ENCODE results near the gene PCDHGA8.

Gene PCDHGA8

DNA sequence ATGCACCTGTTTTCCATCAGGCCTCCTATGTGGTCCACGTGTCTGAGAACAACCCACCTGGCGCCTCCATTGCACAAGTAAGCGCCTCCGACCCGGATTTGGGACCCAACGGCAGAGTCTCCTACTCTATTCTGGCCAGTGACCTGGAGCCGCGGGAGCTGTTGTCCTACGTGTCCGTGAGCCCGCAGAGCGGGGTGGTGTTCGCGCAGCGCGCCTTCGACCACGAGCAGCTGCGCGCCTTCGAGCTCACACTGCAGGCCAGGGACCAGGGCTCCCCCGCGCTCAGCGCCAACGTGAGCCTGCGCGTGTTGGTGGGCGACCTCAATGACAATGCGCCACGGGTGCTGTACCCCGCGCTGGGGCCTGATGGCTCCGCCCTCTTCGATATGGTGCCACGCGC, 40.8 kb upstream of the PCDHGA8 start:
- Histone ChIP-seq H3K9me2 (replicated peaks; ENCODE audit: insufficient read depth, low read length) (no peaks in the 10 kb centered on the region), H3K4me3 (ENCODE audit: insufficient read depth, low read length, poor library complexity, severe bottlenecking) (no peak overlapping the region), H3K27me3 (ENCODE audit: low read length) (no peaks in the 10 kb centered on the region), H3F3A (ENCODE audit: insufficient read depth) (0 out of 2 replicates have a peak, but pooled peaks cover 5% of the 10 kb centered on the region), H3K9ac (ENCODE audit: low read length) (no peak overlapping the region), H3K79me2 (ENCODE audit: insufficient read depth, low read length) (no peaks in the 10 kb centered on the region), H3K27ac (ENCODE audit: low read depth, low read length) (no peak overlapping the region), H3K36me3 (ENCODE audit: low read length) (no peaks in the 10 kb centered on the region), H2AFZ (ENCODE audit: low read depth, low read length, severe bottlenecking) (no peak overlapping the region), H4K20me1 (ENCODE audit: low read depth, low read length) (no peaks in the 10 kb centered on the region), H3K9me3 (ENCODE audit: insufficient read depth, low read length) (no peaks in the 10 kb centered on the region), H3K4me2 (ENCODE audit: low read depth, low read length, poor library complexity, severe bottlenecking) (no peak overlapping the region)
- no peak for TF ChIP-seq EZH2phosphoT487 (conservative IDR thresholded peaks at IDR 0.05; ENCODE audit: low read length)
- TF ChIP-seq, protein P1, sequence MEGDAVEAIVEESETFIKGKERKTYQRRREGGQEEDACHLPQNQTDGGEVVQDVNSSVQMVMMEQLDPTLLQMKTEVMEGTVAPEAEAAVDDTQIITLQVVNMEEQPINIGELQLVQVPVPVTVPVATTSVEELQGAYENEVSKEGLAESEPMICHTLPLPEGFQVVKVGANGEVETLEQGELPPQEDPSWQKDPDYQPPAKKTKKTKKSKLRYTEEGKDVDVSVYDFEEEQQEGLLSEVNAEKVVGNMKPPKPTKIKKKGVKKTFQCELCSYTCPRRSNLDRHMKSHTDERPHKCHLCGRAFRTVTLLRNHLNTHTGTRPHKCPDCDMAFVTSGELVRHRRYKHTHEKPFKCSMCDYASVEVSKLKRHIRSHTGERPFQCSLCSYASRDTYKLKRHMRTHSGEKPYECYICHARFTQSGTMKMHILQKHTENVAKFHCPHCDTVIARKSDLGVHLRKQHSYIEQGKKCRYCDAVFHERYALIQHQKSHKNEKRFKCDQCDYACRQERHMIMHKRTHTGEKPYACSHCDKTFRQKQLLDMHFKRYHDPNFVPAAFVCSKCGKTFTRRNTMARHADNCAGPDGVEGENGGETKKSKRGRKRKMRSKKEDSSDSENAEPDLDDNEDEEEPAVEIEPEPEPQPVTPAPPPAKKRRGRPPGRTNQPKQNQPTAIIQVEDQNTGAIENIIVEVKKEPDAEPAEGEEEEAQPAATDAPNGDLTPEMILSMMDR (IDR thresholded peaks at IDR 0.05; ENCODE audit: insufficient read depth, low read length, poor library complexity, severe bottlenecking): no peak

DNA sequence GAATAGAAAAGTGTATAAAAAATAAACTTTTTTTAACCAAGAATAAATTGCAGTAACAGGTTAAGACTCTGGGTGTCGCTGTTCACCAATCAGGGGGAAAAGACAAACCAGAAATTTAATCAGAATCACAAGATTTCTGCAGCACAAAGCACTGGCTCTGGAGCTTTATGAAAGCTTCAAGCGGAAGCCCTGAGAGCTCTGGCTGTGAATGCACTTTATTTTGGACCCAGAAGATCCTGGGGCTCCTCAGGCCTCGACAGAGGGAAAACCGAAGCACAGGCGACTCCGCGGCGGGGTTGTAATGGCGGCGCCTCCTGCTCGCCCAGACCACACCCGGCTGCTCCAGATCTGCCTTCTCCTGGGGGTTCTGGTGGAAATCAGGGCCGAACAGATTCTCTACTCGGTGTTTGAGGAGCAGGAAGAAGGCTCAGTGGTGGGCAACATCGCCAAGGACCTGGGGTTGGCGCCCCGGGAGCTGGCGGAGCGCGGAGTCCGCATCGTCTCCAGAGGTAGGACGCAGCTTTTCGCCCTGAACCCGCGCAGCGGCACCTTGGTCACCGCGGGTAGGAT, 37.4 kb upstream of the PCDHGA8 start, which contains the start of gene PCDHGA4:
TSS of gene PCDHGA4 (plus strand) at position 122 of the 570 bp plus-strand sequence. CDS start at position 209, 87 bp downstream.
- H3K4me3 ChIP-seq (ENCODE audit: insufficient read depth, low read length, poor library complexity, severe bottlenecking): no peak within 1 kb of the TSS
- no peaks in the 10 kb centered on the region for H3K9me3 ChIP-seq (ENCODE audit: insufficient read depth, low read length)
- H3K9ac ChIP-seq (ENCODE audit: low read length): peak within 1 kb of the TSS; percentile 11; the same call in 1 of the 2 replicates
- H3K4me2 ChIP-seq (ENCODE audit: low read depth, low read length, poor library complexity, severe bottlenecking): peak within 1 kb of the TSS; percentile 32
- H3K27ac ChIP-seq (ENCODE audit: low read depth, low read length): no peak within 1 kb of the TSS
- TF ChIP-seq, protein P1 (IDR thresholded peaks at IDR 0.05; ENCODE audit: insufficient read depth, low read length, poor library complexity, severe bottlenecking): peak; percentile 56
- no peak for TF ChIP-seq EZH2phosphoT487 (conservative IDR thresholded peaks at IDR 0.05; ENCODE audit: low read length)
- no peaks in the 10 kb centered on the region for H3K9me2 ChIP-seq (replicated peaks; ENCODE audit: insufficient read depth, low read length)
- no peaks in the 10 kb centered on the region for H3K27me3 ChIP-seq (ENCODE audit: low read length)
- H3K36me3 ChIP-seq (ENCODE audit: low read length): no peaks in the 10 kb centered on the region
- no peaks in the 10 kb centered on the region for H4K20me1 ChIP-seq (ENCODE audit: low read depth, low read length)
- H3F3A ChIP-seq (ENCODE audit: insufficient read depth): 0 out of 2 replicates have a peak, but pooled peaks cover 5% of the 10 kb centered on the region
- H2AFZ ChIP-seq (ENCODE audit: low read depth, low read length, severe bottlenecking): no peak within 1 kb of the TSS
- H3K79me2 ChIP-seq (ENCODE audit: insufficient read depth, low read length): no peaks in the 10 kb centered on the region

DNA sequence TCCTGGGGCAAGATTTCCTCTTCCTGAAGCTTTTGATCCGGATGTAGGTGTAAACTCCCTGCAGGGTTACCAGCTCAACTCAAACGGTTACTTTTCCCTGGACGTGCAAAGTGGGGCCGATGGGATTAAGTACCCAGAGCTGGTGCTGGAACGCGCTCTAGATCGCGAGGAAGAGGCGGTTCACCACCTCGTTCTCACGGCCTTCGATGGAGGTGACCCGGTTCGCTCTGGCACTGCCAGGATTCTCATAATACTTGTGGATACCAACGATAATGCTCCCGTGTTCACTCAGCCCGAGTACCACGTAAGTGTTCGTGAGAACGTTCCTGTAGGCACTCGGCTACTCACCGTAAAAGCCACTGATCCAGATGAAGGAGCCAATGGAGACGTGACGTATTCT, 36.8 kb upstream of the PCDHGA8 start:
- H3K79me2 ChIP-seq (ENCODE audit: insufficient read depth, low read length): no peaks in the 10 kb centered on the region
- H3K9me3 ChIP-seq (ENCODE audit: insufficient read depth, low read length): peaks cover 2% of the 10 kb centered on the region; the same call in 1 of the 2 replicates
- no peak overlapping the region for H3K27ac ChIP-seq (ENCODE audit: low read depth, low read length)
- no peak for TF ChIP-seq EZH2phosphoT487 (conservative IDR thresholded peaks at IDR 0.05; ENCODE audit: low read length)
- TF ChIP-seq, protein P1 (IDR thresholded peaks at IDR 0.05; ENCODE audit: insufficient read depth, low read length, poor library complexity, severe bottlenecking): no peak
- H3K4me3 ChIP-seq (ENCODE audit: insufficient read depth, low read length, poor library complexity, severe bottlenecking): no peak overlapping the region
- H2AFZ ChIP-seq (ENCODE audit: low read depth, low read length, severe bottlenecking): no peak overlapping the region
- H3K4me2 ChIP-seq (ENCODE audit: low read depth, low read length, poor library complexity, severe bottlenecking): no peak overlapping the region
- no peaks in the 10 kb centered on the region for H3K9me2 ChIP-seq (replicated peaks; ENCODE audit: insufficient read depth, low read length)
- H3K9ac ChIP-seq (ENCODE audit: low read length): no peak overlapping the region
- no peaks in the 10 kb centered on the region for H3K27me3 ChIP-seq (ENCODE audit: low read length)
- H3K36me3 ChIP-seq (ENCODE audit: low read length): no peaks in the 10 kb centered on the region; the same call in 1 of the 2 replicates
- no peaks in the 10 kb centered on the region for H4K20me1 ChIP-seq (ENCODE audit: low read depth, low read length)
- H3F3A ChIP-seq (ENCODE audit: insufficient read depth): 0 out of 2 replicates have a peak, but pooled peaks cover 5% of the 10 kb centered on the region
